Vagina (tissue), 2 donors: Measurements from ENCODE around the gene PRMT2.

Source experiments
- POLR2A ChIP-seq, 2 donors: fragments of 450-650 bp; IDR thresholded peaks; one replicate each; pipeline ENCODE4 v1.6.1; 2017; ENCODE audit warnings: antibody characterized with exemption in 2 of 2, mild to moderate bottlenecking in 2 of 2, moderate library complexity in 2 of 2
- POLR2AphosphoS5 ChIP-seq, 2 donors: sonication (generic); formaldehyde crosslinking; IDR thresholded peaks; one replicate each; pipeline ENCODE4 v1.9.0; 2017; ENCODE audit warnings: antibody characterized with exemption in 2 of 2, mild to moderate bottlenecking in 2 of 2, low read depth in 1 of 2; ENCODE audit not compliant: insufficient read depth in 1 of 2
- TF ChIP-seq, protein P1 (sequence below), 3 experiments: fragments of 450-650 bp in 2 of 3; fragments of 200-600 bp in 1 of 3; sonication (generic) in 1 of 3; IDR thresholded peaks; one replicate each; pipeline ENCODE4 v1.5.1; 2017 to 2019; ENCODE audit warnings: antibody characterized with exemption in 3 of 3, mild to moderate bottlenecking in 2 of 3, moderate library complexity in 2 of 3

DNA sequence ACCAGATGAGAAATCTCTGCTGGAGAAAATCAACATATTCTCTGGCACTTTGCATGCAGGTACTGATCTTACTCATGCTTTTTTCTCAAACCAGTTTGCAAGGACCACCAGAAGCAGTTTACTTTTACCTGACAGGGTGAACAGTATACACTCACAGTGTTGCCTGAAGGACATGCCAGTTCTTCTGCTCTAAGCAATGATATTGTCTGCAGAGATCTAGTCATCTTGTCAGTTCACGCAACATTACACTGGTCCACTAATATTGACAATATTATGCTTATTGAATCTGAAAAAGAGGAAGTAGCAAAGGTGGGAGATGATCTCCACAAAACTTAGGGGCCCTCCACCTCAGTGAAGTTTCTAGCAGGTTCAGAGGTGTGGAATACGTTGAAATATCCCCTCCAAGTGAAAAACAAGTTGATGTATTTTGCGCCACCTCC lies 26.8 kb upstream of the PRMT2 start:
- no peak for TF ChIP-seq POLR2AphosphoS5 (IDR thresholded peaks at IDR 0.05; ENCODE audit: insufficient read depth in 1 of 2, low read depth in 1 of 2)
- TF ChIP-seq, protein P1, sequence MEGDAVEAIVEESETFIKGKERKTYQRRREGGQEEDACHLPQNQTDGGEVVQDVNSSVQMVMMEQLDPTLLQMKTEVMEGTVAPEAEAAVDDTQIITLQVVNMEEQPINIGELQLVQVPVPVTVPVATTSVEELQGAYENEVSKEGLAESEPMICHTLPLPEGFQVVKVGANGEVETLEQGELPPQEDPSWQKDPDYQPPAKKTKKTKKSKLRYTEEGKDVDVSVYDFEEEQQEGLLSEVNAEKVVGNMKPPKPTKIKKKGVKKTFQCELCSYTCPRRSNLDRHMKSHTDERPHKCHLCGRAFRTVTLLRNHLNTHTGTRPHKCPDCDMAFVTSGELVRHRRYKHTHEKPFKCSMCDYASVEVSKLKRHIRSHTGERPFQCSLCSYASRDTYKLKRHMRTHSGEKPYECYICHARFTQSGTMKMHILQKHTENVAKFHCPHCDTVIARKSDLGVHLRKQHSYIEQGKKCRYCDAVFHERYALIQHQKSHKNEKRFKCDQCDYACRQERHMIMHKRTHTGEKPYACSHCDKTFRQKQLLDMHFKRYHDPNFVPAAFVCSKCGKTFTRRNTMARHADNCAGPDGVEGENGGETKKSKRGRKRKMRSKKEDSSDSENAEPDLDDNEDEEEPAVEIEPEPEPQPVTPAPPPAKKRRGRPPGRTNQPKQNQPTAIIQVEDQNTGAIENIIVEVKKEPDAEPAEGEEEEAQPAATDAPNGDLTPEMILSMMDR (IDR thresholded peaks at IDR 0.05): no peak
- no peak for TF ChIP-seq POLR2A (IDR thresholded peaks at IDR 0.05)
